ENCODE data around the gene SAMHD1. TPM values are rescaled to one million over a fixed set of nuclear protein-coding genes. Genes with fewer than 3 reads are reported as not detected.

The SAMHD1 gene
- total and polyA plus RNA-seq, 2 donors (not counting 1 experiment from before 2014, with no cell fraction given) = 7.9 to 12.8 TPM

DNA sequence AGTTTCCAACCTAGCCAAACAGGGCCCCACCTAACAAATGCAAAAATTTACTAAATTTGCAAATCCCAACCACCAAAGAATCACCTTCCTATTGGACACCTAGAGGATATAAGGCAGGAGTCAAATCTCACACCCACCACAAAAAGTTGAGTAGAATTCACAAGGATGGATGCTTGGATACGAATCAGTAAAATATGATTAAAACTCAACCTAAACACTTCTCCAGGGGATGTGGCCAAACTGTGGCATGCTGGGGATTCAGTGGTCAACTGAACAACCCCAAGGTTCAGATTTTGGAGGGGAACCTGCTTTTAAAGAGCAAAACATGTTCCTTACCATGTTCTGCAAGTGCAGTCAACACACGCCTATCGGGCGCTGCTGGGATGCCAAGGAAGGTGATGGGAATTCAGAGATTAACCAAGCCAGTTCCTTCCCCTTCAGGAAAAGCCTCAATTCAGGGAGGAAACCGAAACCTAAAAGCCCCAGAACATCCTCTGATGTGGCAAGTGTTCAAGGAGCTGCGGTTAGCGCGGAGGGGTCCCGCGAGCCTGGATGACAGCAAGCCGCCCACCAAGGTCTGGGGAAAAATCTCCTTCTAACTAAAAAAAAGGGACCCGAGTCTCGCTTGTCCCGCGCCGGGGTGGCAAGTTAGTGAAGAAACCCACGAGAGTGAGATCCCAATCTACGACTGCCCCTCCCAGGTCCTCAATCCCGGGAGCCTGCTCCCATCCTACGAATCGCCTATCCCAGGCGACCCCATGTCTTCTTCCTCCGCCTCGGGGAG is 902 bp downstream of the SAMHD1 start:
- Histone ChIP-seq H2AFZ (ENCODE audit: insufficient read depth, low read depth, low read length, poor library complexity, severe bottlenecking) (peak overlapping the region; percentile 99), H3K4me1 (ENCODE audit: control insufficient read depth in 2 of 2, insufficient read depth in 2 of 2, low read length in 2 of 2) (peaks cover 20 to 23% of the 10 kb centered on the region in 2 donors)

DNA sequence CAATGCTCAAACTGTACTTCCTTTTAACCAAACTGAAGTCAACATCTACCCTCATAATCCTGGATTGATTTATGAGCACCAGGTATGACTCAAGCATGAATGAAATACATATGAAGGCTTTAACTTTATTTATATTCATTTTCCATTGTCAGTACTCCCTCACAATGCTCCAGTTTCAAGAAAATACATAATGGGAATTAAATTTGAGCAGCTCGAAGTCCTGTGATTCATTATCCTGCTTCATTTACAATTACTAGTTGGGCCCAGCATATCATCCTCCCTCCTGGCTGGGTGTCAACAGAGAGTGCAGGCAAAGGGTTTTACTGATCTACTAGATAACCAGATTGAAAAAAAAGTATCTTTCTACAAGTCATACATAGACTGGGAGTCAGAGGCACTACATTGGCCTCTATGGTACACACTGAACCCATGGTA is 10.1 kb downstream of the SAMHD1 start:
- Mint-ChIP-seq H3K27me3 (no peaks in the 10 kb centered on the region), H3K4me1 (no peaks in the 10 kb centered on the region), H3K9me3 (ENCODE audit: insufficient read depth) (no peaks in the 10 kb centered on the region), H3K27ac (no peak overlapping the region), H3K4me3 (no peak overlapping the region)
- Histone ChIP-seq H3K9me3 (ENCODE audit: control extremely low read depth in 1 of 3, control insufficient read depth in 2 of 3, insufficient read depth in 1 of 3, low read length in 2 of 3) (no peaks in the 10 kb centered on the region), H3K79me2 (ENCODE audit: control insufficient read depth, insufficient read depth, low read length) (peaks cover 14% of the 10 kb centered on the region), H2AFZ (ENCODE audit: insufficient read depth, low read depth, low read length, poor library complexity, severe bottlenecking) (no peak overlapping the region), H3K36me3 (replicated peaks in 1 of 2; ENCODE audit: control extremely low read depth in 1 of 2, control insufficient read depth in 1 of 2, extremely low read depth in 1 of 2, insufficient read depth in 2 of 2, low read length in 1 of 2) (peaks cover 11 to 19% of the 10 kb centered on the region in 2 experiments), H3K27ac (ENCODE audit: low read length in 2 of 2) (no peak overlapping the region), H3K4me1 (ENCODE audit: control insufficient read depth in 2 of 2, insufficient read depth in 2 of 2, low read length in 2 of 2) (no peaks in the 10 kb centered on the region), H3K4me3 (ENCODE audit: control extremely low read depth in 1 of 5, extremely low read depth in 1 of 5, insufficient read depth in 1 of 5, low read depth in 2 of 5, low read length in 4 of 5) (no peak overlapping the region), H3K9ac (ENCODE audit: low read length) (no peak overlapping the region), H3K27me3 (replicated peaks in 1 of 4; ENCODE audit: control extremely low read depth in 1 of 4, control insufficient read depth in 3 of 4, insufficient read depth in 4 of 4, low read length in 3 of 4) (no peaks in the 10 kb centered on the region), H4K20me1 (ENCODE audit: control insufficient read depth, insufficient read depth, low read length, poor library complexity, severe bottlenecking) (no peaks in the 10 kb centered on the region), H3K4me2 (replicated peaks; ENCODE audit: low read depth, low read length, poor library complexity, severe bottlenecking) (no peak overlapping the region)
- TF ChIP-seq EZH2 (IDR thresholded peaks at IDR 0.05; ENCODE audit: borderline replicate concordance, insufficient read depth, low read depth, low read length, poor library complexity, severe bottlenecking) = no peak
- ChIA-PET CTCF (no interaction called here), POLR2A (no interaction called here)
- DNase-seq = no peak
- whole genome bisulfite sequencing (ENCODE audit: insufficient coverage) = no CpG with 5 or more reads among the region's 1 CpG
- ATAC-seq (ENCODE audit: low read depth) = no peak
- intact Hi-C loops (cut with micrococcal nuclease) = no loop called here

More for the DNA sequence above, 902 bp downstream of the SAMHD1 start:
- H3K27ac Mint-ChIP-seq = peak overlapping the region; percentile 56
- Histone ChIP-seq H3K36me3 (replicated peaks in 1 of 2; ENCODE audit: control extremely low read depth in 1 of 2, control insufficient read depth in 1 of 2, extremely low read depth in 1 of 2, insufficient read depth in 2 of 2, low read length in 1 of 2) (no peaks in the 10 kb centered on the region), H3K9ac (ENCODE audit: low read length) (peak overlapping the region; percentile 93), H3K27ac (ENCODE audit: low read length in 2 of 2) (peak overlapping the region; percentile 48 to 78), H3K9me3 (ENCODE audit: control extremely low read depth in 1 of 3, control insufficient read depth in 2 of 3, insufficient read depth in 1 of 3, low read length in 2 of 3) (no peaks in the 10 kb centered on the region), H3K4me2 (replicated peaks; ENCODE audit: low read depth, low read length, poor library complexity, severe bottlenecking) (peak overlapping the region; percentile 89), H4K20me1 (ENCODE audit: control insufficient read depth, insufficient read depth, low read length, poor library complexity, severe bottlenecking) (peaks cover 5% of the 10 kb centered on the region), H3K79me2 (ENCODE audit: control insufficient read depth, insufficient read depth, low read length) (peaks cover 24% of the 10 kb centered on the region), H3K4me3 (ENCODE audit: control extremely low read depth in 1 of 5, extremely low read depth in 1 of 5, insufficient read depth in 1 of 5, low read depth in 2 of 5, low read length in 4 of 5) (peak overlapping the region; percentile 81 to 93 (median 88)), H3K27me3 (replicated peaks in 1 of 4; ENCODE audit: control extremely low read depth in 1 of 4, control insufficient read depth in 3 of 4, insufficient read depth in 4 of 4, low read length in 3 of 4) (no peaks in the 10 kb centered on the region)
- no peaks in the 10 kb centered on the region for H3K27me3 Mint-ChIP-seq
- ChIA-PET POLR2A (no interaction called here), CTCF (no interaction called here)
- H3K9me3 Mint-ChIP-seq (ENCODE audit: insufficient read depth) = no peaks in the 10 kb centered on the region
- DNase-seq (peak; percentile 36), ATAC-seq (ENCODE audit: low read depth) (no peak)
- intact Hi-C loops (cut with micrococcal nuclease) = loop anchor here (1.0 to 5.0 kb wide), 7 partner anchors 57 to 742 kb away; partner anchors contain the start of genes CTNNBL1, DSN1, MROH8 and RPN2
- under 1% methylated on average over 20 of the region's 24 CpGs for WGBS (ENCODE audit: insufficient coverage)
- H3K4me1 Mint-ChIP-seq = peaks cover 27% of the 10 kb centered on the region
- H3K4me3 Mint-ChIP-seq = peak overlapping the region; percentile 99
- no peak for TF ChIP-seq EZH2 (IDR thresholded peaks at IDR 0.05; ENCODE audit: borderline replicate concordance, insufficient read depth, low read depth, low read length, poor library complexity, severe bottlenecking)
- TF ChIP-seq, protein P1, sequence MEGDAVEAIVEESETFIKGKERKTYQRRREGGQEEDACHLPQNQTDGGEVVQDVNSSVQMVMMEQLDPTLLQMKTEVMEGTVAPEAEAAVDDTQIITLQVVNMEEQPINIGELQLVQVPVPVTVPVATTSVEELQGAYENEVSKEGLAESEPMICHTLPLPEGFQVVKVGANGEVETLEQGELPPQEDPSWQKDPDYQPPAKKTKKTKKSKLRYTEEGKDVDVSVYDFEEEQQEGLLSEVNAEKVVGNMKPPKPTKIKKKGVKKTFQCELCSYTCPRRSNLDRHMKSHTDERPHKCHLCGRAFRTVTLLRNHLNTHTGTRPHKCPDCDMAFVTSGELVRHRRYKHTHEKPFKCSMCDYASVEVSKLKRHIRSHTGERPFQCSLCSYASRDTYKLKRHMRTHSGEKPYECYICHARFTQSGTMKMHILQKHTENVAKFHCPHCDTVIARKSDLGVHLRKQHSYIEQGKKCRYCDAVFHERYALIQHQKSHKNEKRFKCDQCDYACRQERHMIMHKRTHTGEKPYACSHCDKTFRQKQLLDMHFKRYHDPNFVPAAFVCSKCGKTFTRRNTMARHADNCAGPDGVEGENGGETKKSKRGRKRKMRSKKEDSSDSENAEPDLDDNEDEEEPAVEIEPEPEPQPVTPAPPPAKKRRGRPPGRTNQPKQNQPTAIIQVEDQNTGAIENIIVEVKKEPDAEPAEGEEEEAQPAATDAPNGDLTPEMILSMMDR (IDR thresholded peaks at IDR 0.05) = no peak
